IPS-11a (cell line): ENCODE results near the gene LSP1.
"Not testable (repeated sequence)": the region's sequence is repeated elsewhere in the genome, so short reads cannot be mapped to it uniquely, and the experiment has no call there.

Source experiments
- H3K4me3 ChIP-seq: one replicate; pipeline ENCODE4 v1.5.1; 2013; ENCODE audit warnings: low read depth, low read length, control low read depth

Gene LSP1

DNA sequence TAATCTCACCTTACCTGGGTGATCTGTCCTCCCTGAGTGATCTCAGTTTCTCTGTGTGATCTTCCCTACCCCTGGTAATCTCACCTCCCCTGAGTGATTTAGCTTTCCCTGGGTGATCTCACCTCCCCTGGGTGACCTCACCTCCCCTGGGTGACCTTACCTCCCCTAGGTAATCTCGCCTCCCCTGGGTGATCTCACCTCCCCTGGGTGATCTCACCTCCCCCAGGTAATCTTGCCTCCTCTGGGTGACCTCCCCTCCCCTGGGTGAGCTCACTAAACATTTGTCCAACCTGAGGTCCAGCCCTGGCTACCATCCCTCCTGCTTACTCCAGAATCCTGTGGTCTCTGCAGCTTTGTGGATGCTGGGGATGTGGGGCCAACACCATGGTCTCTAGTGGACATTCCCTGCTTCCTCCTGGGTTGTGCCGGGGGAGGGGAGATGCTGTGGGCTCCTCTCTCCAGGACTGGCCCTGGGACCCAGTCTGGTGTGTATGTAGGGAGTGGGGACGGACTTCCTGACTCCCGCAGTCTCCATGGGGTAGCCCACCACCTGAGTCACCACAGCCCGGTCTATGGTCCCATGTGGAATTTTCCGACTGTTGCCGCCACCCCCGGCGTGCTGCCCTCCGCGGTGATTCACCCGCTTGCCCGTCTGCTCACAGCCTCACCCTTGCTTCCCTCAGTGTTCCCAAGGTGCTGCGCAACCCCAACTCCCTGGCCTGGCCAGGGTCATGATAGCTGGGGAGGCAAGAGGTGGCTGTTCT, 9.9 kb downstream of the LSP1 start:
- no peak overlapping the region for H3K4me3 ChIP-seq

DNA sequence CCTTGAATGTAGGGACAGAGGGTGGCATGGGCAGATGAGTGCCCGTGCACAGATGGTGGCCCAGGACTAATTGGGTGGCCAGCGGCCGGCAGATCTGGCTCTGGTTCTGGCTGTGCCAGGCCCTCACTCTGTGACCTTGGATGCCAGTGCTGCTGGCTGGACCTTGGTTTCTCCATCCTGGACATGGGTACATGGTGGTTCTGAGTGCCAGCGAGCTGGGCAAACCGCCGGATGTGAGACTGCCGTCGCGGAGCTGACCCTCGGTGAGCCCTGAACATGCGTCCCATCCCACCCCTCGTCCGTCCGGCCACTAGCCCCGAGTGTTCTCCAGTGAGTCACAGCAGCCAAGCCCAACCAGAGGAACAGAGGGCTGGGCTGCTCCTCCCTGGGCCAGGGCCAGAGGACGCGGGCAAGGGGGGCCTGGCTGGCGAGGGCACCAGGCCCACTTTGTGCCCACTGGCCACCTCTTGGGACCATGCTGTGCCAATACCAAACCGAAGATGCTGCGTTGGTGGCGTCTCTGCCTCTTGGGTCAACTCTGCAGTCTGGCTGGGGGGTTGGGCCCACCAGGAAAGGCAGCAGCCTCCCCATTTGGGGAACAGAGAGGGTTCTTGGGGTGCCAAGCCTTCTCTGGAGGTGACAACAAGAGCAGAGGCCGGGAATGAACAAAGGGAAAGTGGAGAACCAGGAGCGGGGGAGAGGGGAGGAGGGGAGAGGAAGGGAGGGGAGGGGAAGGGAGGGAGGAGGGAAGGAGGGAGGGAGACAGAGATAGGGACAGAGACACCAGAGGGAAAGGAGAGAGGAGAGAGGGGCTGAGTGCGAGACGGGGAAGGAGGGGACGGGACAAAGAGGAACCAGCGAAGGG, 10.7 kb downstream of the LSP1 start:
- H3K4me3 ChIP-seq, result no peak overlapping the region

GRCh38 chr11:1864231-1864630, 11.3 kb downstream of the LSP1 start:
- H3K4me3 ChIP-seq, result no peak overlapping the region

- H3K4me3 ChIP-seq, result no peak overlapping the region
These were observed 12.2 kb downstream of the LSP1 start for GRCh38 chr11:1864831-1865665.

DNA sequence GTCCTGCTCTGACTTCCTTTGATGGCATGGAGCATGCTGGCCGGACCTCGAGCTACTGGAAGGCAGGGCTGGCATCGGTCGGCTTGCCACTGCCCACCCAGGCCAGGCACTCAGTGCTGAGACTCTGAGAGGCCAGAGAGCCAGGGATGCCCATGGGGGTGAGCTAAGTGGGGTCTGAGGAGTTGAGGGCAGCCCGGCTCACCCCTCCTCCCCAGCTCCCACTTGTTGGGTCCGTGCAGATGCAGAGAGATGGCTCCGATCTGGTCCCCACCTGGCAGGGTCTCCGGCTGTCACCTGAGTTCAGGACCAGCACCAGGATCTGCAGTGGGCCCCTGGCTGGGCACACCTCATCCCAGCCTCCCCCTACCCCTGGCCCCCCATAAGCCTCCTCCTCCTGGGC, 13.3 kb downstream of the LSP1 start:
- no peak overlapping the region for H3K4me3 ChIP-seq

DNA sequence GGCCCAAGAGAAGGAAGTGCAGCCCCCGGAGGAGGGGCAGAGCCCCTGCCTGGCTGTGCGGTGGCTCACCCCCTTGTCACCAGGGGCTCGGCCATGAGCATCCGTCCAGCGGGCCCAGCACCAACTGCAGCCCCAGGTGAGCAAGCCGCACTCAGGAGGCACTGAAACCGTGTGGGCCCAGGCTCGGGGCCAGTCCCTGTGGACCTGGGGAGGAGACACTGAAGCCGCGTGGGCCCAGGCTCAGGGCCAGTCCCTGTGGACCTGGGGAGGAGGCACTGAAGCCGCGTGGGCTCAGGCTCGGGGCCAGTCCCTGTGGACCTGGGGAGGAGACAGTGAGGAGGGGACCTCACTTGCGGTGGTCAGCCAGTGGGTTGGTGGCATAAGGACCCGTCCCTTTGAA, 13.9 kb downstream of the LSP1 start:
- no peak overlapping the region for H3K4me3 ChIP-seq

GRCh38 chr11:1867381-1867780, 14.5 kb downstream of the LSP1 start:
- H3K4me3 ChIP-seq, result no peak overlapping the region

DNA sequence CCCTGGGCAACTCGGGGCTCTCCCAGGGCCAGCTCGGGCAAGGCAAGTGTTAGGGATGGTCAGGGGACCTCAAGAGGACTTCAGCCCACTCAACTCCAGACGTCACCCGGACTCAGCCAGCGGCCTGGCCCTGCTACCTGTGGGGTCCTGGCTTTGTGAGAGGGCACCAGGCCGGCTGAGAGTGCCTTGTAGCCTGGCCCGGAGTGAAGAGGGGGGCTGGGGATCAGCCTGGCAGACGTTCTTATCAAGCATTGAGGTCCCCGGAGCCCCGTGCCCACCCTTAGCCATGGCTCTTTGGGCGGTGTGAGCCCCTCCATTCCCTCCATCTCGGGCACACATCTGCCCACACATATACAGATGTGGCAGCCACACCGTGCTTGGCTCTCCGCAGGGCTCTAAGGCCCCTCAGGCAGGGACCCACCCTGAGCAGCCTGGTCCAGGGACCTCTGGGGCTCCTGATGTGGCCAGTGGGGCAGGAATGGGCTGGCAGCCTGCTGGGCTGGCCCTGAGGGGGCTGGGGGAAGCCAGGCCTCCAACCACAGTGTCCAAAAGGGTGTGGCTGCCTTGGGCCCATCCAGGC, 15.3 kb downstream of the LSP1 start:
- no peak overlapping the region for H3K4me3 ChIP-seq

DNA sequence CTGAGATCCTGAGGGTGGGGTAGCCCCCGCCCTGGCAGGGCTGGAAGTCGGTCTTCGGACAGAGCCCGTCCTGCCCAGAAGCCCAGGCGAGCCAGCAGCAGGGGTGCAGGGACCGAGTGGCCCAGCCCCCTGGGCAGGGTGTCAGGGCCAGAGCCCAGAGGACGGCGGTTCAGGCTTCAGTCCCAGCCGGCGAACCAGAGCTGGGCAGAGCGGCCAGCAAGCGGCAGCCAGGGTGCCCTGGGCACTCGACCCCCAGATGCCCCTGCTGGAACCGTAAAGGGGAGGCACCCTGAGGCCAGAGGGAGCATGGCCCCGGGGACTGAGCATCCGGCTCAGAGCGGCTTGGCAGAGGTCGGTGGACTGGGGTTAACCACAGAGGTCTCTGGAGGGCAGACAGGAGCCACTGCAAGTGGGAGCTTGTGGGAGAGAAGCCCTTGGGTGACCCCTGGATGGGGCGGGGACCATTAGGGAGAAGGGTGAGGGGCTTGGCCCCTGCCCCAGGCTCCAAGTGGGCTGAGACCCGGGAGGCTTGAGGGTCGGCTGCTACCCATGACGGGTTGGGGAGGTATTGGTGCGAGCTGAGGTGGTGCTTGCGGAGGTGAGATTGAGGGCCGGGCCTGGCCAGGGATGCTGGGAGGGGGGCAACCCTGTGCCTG, 15.9 kb downstream of the LSP1 start:
- H3K4me3 ChIP-seq, result no peak overlapping the region

DNA sequence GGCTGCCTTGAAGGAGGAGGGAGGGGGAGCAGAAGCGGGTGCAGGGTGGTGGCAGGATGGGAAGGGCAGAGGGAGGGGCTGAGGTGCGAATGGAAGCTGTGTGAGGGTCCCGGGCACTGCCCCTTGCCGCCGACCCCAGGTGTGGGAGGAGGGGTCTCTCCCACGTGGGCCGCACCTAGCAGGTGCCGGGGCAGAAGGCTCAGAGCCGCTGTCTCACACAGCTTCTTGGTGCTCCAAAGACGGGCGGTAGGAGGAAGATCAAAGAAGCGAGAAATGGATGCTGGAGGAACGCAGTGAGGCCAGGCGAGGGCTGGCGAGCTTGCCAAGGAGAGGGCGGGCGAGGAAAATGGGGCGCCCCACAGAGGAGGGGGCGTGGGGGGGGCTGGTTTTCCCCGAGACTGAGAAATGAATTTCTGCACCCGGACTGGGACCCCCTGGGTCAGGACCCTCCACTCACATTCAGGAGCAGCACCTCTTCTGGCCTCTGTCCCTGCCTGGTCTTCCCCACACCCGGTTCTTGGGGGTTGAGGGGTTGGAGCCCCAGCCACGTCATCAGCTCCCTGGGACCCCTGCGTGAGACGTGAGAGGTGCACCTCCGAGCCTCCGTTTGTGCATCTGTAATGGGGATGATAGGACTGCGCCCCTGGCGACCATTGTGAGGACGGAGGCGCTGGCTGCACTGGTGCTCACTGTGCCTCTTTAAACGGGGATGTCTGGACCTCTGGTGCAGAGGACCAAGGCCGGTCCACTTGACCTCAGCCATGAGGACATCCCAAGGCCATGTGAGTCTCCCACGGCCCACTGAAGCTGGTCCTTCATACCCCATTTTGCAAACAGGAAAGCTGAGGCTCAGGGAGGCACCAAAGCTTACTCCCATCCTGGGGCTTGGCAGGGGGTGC, 16.8 kb downstream of the LSP1 start:
- no peak overlapping the region for H3K4me3 ChIP-seq

- H3K4me3 ChIP-seq, result no peak overlapping the region
These were observed 17.4 kb downstream of the LSP1 start for GRCh38 chr11:1870326-1870696.

- no peak overlapping the region for H3K4me3 ChIP-seq
These were observed 18.0 kb downstream of the LSP1 start for GRCh38 chr11:1870721-1871466.

- H3K4me3 ChIP-seq, result no peak overlapping the region
These were observed 18.6 kb downstream of the LSP1 start for GRCh38 chr11:1871531-1871930.

DNA sequence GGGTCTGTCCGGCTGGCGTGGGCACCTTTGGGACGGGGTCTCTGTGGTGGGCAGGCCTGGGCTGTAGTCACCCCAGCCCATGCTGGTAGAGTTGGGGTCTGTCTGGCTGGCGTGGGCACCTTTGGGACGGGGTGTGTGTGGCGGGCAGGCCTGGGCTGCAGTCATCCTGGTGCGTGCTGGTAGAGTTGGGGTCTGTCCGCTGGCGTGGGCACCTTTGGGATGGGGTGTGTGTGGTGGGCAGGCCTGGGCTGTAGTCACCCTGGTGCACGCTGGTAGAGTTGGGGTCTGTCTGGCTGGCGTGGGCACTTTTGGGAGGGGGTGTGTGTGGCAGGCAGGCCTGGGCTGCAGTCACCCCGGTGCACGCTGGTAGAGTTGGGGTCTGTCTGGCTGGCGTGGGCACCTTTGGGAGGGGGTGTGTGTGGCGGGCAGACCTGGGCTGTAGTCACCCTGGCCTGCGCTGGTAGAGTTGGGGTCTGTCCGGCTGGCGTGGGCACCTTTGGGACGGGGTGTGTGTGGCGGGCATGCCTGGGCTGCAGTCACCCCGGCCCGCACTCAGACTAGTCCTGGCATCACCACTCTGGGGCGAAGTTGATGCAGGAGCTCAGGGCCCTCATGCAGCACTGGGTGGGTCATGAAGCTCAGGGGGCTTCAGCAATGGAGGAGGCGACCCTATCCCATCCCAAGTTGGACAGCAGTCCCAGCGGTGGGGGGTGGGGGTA, 19.5 kb downstream of the LSP1 start:
- no peak overlapping the region for H3K4me3 ChIP-seq

DNA sequence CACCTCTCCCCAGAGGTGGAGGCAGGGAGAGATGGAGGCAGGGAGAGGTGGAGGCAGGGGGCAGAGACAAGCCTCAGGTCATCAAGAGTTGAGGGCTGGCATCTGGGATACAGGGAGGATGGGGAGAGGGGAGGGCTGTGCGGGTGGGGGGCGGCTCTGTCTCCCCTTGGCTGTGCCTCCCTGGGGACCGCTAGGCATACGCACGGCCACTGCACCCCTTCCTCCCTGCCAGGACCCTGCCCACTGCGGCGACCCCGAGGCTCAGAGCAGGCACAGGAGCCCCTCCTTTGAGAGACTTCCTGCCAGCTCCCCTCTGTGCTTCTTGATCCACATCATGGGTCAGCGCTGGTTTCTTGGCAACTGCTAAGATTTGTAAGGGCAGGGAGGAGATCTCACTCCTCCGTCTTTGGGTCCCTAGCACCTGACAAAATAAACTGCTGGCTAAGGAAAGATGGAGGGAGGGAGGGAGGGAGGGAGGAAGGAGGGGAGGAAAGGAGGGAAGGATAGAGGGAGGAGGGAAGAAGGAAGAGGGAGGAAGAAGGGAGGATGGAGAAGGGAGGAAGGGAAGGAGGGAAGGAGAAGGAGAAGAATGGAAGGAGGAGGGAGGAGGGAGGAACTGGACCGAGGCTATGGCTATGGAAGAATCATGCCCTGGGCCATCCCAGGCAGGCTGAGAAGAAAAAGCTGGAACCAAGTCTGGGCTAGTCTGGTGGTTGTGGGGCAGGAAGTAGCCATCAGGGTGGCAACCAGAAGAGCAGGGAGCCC, 20.3 kb downstream of the LSP1 start:
- no peak overlapping the region for H3K4me3 ChIP-seq

- not testable (repeated sequence) for H3K4me3 ChIP-seq
These were observed 20.9 kb downstream of the LSP1 start for GRCh38 chr11:1873813-1874150.

DNA sequence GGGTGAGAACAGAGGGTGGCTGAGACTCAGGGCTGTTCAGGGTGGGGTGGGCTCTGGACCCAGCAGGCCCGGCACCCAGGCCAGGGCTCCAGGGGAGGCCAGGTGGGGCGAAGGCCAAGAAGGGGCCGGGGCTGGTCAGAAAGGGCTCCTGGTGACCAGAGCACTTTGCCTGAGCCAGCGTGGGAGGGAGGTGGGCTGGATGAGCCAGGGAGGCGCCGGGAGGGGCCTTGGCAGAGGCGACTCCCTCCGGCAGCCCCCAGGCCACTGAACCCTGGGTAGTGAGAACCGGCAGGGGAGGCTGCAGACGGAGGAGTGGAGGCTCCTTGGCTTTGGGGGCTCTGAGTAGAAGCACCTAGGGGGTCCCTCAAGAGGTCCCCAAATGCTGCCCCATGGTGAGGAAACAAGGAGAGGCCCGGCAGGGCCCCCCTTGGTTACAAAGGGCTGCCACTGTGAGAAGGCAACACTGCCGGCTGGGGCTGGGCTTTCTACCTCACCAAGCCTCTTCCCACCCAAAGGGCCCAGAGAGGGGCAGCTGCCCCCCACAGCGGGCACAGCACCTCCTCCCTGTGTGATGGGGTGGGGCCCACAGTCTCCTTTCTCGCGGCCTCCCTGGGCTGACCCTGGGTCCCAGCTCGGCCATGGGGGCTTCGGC, 21.7 kb downstream of the LSP1 start:
- not testable (repeated sequence) for H3K4me3 ChIP-seq
